GM12873 (cell line): ENCODE data around the gene RHO.

Experiments used
- CTCF ChIP-seq: IDR thresholded peaks from 2 replicates; pipeline ENCODE4 v1.5.1; 2012; ENCODE audit warnings: low read depth, mild to moderate bottlenecking, moderate library complexity, low read length, control low read depth; ENCODE audit not compliant: insufficient read depth; ENCODE audit errors: missing control alignments

The RHO gene

GRCh38 chr3:129535075-129535474 is 6.6 kb downstream of the RHO start:
- TF ChIP-seq CTCF, result no peak

GRCh38 chr3:129536374-129536667 is 7.9 kb downstream of the RHO start:
- TF ChIP-seq CTCF, result no peak

GRCh38 chr3:129536804-129537203 is 8.4 kb downstream of the RHO start:
- no peak for TF ChIP-seq CTCF

GRCh38 chr3:129539206-129539605 is 10.8 kb downstream of the RHO start:
- no peak for TF ChIP-seq CTCF

GRCh38 chr3:129540776-129541516 is 12.5 kb downstream of the RHO start:
- TF ChIP-seq CTCF, result no peak

GRCh38 chr3:129542747-129543146 is 14.3 kb downstream of the RHO start:
- no peak for TF ChIP-seq CTCF

GRCh38 chr3:129543156-129543790 is 14.8 kb downstream of the RHO start, which contains the start of gene H1-8:
H1-8 (plus strand) TSS chr3:129543175; CDS start chr3:129543219, 44 bp downstream.
- no peak for TF ChIP-seq CTCF
